Activated naive CD8-positive, alpha-beta T cell treated with anti-CD3 and anti-CD28 coated beads for 36 hours (primary cell): ENCODE measurements around the gene FAIM2. TPM values are rescaled to one million over a fixed set of nuclear protein-coding genes. Genes with fewer than 3 reads are reported as not detected.
A peak's percentile ranks its signal among the peaks of the same experiment; 100 is the strongest.

Experiments
- DNase-seq: peaks from one replicate; pipeline ENCODE4 v3.0.0; 2021
- H3K27ac Mint-ChIP-seq: one replicate; pipeline ENCODE4 v1.8.0; 2022; ENCODE audit warnings: mild to moderate bottlenecking, moderate library complexity, mixed read lengths
- H3K27me3 Mint-ChIP-seq: one replicate; pipeline ENCODE4 v1.8.0; 2022; ENCODE audit warnings: mild to moderate bottlenecking, mixed read lengths
- H3K36me3 Mint-ChIP-seq: one replicate; pipeline ENCODE4 v1.8.0; 2021; ENCODE audit warnings: mild to moderate bottlenecking, mixed read lengths
- H3K4me1 Mint-ChIP-seq: one replicate; pipeline ENCODE4 v1.8.0; 2021; ENCODE audit warnings: mixed read lengths
- H3K4me3 Mint-ChIP-seq: one replicate; pipeline ENCODE4 v1.8.0; 2022; ENCODE audit warnings: mild to moderate bottlenecking, moderate library complexity, mixed read lengths
- H3K9me3 Mint-ChIP-seq: one replicate; pipeline ENCODE4 v1.8.0; 2022; ENCODE audit warnings: mixed read lengths
- total RNA-seq, 2 experiments: library from RNA; stranded (reverse); gene quantifications; one replicate each; pipeline ENCODE4 v1.2.3, GENCODE V29; 2021

FAIM2 gene
- total RNA-seq, 2 experiments from 2014 or later = 0.08 to 0.60 TPM

GRCh38 chr12:49827401-49828099 lies 76.2 kb downstream of the FAIM2 start:
- Mint-ChIP-seq H3K27me3 (no peaks in the 10 kb centered on the region), H3K4me1 (peaks cover 36% of the 10 kb centered on the region), H3K36me3 (peaks cover 4% of the 10 kb centered on the region), H3K4me3 (peak overlapping the region; percentile 98), H3K9me3 (no peaks in the 10 kb centered on the region), H3K27ac (no peak overlapping the region)
- DNase-seq = peak; percentile 52

DNA sequence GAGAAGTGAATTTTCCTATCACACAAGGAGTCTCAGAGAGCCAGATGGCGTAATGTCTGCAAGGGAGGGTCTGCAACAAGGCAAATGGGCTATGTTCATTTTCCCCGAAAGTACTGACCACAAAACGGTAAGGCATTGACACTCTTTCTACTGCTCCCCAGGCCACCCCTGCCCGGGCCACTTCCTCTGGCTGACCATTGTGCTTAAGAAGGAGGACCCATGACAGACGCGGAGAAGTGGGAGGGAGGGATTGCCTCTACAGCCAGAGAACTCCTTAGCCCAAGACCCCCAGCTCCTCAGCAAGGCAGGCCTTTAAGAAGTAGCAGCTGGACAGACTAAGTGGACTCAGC lies 76.7 kb downstream of the FAIM2 start:
- peak overlapping the region; percentile 98 for H3K4me3 Mint-ChIP-seq
- H3K9me3 Mint-ChIP-seq = no peaks in the 10 kb centered on the region
- no peak overlapping the region for H3K27ac Mint-ChIP-seq
- no peak for DNase-seq
- H3K36me3 Mint-ChIP-seq = peaks cover 4% of the 10 kb centered on the region
- no peaks in the 10 kb centered on the region for H3K27me3 Mint-ChIP-seq
- H3K4me1 Mint-ChIP-seq = peaks cover 39% of the 10 kb centered on the region

DNA sequence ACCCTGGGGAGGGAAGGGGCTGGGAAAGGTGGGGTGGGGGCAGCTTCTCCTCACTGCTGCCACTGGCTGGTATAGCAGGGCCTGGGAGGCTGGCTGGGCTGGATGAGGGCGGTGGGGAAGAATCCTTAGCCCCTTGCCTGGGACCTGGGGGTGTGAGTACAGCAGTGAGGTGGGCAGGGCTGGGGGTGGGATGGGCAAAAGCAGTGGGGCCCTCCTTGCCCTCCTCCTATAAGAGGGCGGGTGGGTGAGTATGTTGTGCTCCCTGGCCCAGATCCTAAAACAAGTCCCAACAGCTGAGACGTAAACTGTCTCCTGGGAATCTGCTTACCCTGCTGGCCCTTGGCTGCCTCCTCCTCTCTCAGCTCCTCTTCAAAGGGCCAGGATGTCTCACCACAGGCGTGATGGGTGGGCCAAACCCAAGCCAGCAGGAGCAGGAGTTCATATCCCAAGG lies 77.7 kb downstream of the FAIM2 start:
- DNase-seq = no peak
- Mint-ChIP-seq H3K4me1 (peaks cover 47% of the 10 kb centered on the region), H3K4me3 (no peak overlapping the region), H3K9me3 (no peaks in the 10 kb centered on the region), H3K27ac (no peak overlapping the region), H3K27me3 (no peaks in the 10 kb centered on the region), H3K36me3 (peaks cover 4% of the 10 kb centered on the region)

DNA sequence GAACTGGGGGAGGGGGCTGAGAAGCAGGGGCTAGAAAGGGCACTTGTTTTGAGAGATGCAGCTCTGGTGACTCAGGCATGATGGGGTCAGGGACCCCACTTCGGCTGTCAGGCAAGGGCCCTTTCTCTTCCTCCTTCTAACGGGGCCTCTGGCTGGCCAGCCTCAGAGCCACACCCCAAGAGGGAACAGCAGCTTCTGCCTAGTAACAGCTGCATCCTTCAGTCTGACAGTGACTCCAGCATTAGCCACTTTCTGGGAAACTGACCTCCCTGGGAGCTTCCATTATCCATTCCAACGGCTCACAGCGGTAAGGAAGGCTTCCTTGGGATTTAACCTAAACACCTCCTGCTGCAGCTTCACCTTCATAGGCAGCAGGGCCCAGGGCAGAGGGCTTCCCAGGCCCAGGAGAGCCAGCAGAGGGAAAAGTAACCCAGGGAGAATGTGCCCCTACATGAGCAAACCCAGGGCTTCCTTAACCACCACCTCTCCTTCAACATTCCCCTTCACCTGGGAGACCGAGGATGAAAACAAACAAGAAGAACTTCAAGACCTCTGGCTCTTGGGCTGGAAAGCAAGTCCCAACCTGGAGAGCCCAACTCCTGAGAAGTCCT lies 78.2 kb downstream of the FAIM2 start:
- no peak overlapping the region for H3K27ac Mint-ChIP-seq
- no peaks in the 10 kb centered on the region for H3K9me3 Mint-ChIP-seq
- peaks cover 4% of the 10 kb centered on the region for H3K36me3 Mint-ChIP-seq
- H3K4me3 Mint-ChIP-seq = no peak overlapping the region
- peaks cover 49% of the 10 kb centered on the region for H3K4me1 Mint-ChIP-seq
- no peak for DNase-seq
- no peaks in the 10 kb centered on the region for H3K27me3 Mint-ChIP-seq

DNA sequence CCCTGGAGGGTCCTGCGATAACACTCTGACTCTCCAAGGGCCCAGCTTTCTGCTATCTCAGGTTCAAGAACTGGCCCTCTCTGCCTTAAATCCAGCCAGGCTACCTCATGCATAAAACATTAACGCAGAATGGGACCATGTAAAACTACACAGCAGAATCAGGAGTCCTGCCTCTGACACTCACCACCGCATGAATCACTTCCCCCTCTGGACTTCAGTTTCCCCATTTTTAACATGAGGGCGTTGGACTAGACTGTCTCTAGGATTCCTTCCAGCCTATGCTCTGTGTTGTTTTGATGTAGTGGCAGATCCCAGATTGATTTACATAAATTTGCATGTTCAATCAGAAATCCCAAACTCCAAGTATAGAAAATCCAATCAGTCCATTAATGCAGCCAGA lies 78.8 kb downstream of the FAIM2 start:
- no peak overlapping the region for H3K4me3 Mint-ChIP-seq
- no peaks in the 10 kb centered on the region for H3K9me3 Mint-ChIP-seq
- peaks cover 4% of the 10 kb centered on the region for H3K36me3 Mint-ChIP-seq
- no peak for DNase-seq
- H3K4me1 Mint-ChIP-seq = peaks cover 48% of the 10 kb centered on the region
- no peak overlapping the region for H3K27ac Mint-ChIP-seq
- no peaks in the 10 kb centered on the region for H3K27me3 Mint-ChIP-seq

- Mint-ChIP-seq H3K4me1 (peaks cover 52% of the 10 kb centered on the region), H3K27me3 (no peaks in the 10 kb centered on the region), H3K27ac (no peak overlapping the region), H3K36me3 (peaks cover 4% of the 10 kb centered on the region), H3K4me3 (no peak overlapping the region), H3K9me3 (no peaks in the 10 kb centered on the region)
- DNase-seq = no peak
These were observed 79.3 kb downstream of the FAIM2 start for GRCh38 chr12:49824416-49824815.

GRCh38 chr12:49823951-49824350 lies 79.7 kb downstream of the FAIM2 start:
- peaks cover 4% of the 10 kb centered on the region for H3K36me3 Mint-ChIP-seq
- H3K9me3 Mint-ChIP-seq = no peaks in the 10 kb centered on the region
- H3K4me1 Mint-ChIP-seq = peaks cover 47% of the 10 kb centered on the region
- no peak overlapping the region for H3K27ac Mint-ChIP-seq
- no peak overlapping the region for H3K4me3 Mint-ChIP-seq
- no peaks in the 10 kb centered on the region for H3K27me3 Mint-ChIP-seq
- no peak for DNase-seq

GRCh38 chr12:49823350-49823749 lies 80.3 kb downstream of the FAIM2 start:
- no peak for DNase-seq
- H3K4me1 Mint-ChIP-seq = peaks cover 42% of the 10 kb centered on the region
- H3K36me3 Mint-ChIP-seq = peaks cover 4% of the 10 kb centered on the region
- H3K27ac Mint-ChIP-seq = no peak overlapping the region
- H3K9me3 Mint-ChIP-seq = no peaks in the 10 kb centered on the region
- no peak overlapping the region for H3K4me3 Mint-ChIP-seq
- no peaks in the 10 kb centered on the region for H3K27me3 Mint-ChIP-seq

DNA sequence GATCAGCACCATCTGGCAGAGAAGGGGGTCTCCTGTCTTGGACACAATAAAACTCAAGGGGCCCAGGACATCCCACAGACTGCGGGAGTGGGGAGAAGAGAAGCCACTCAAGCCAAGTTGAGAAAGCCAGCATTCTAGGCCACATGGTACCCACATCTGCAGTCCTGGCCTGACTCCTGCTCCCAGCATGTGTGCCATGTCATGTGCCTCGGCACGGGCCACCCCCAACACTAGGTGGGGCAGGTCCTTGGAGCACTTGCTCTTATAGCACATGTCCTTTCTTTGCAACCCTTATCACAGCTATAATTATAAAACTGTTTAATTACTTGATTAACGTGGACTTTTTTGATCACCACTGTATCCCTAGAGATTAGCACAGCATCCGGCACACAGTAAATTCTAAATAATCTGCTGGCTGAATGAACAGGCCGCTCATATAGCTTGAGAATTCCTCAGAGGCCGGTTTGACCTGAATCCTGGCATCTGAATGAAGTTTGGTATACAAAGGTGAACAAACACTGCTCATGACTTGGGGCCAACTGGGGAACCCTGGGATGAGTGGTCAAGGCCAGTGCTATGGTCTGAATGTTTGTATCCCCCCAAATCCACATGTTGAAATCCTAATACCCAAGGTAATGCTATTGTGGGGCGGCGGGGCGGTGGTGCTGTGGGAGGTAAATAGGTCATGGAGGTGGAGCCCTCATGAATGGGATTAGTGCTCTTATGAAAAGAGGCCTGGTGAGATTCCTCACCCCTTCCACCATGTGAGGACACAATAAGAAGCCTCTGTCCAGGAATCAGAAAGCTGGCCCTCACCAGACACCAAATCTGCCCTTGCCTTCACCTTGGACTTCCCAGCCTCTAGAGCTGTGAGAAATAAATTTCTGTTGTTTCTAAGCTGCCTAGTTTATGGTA lies 82.1 kb downstream of the FAIM2 start:
- Mint-ChIP-seq H3K4me3 (peak overlapping the region; percentile 32), H3K27ac (peak overlapping the region; percentile 88), H3K27me3 (no peaks in the 10 kb centered on the region), H3K4me1 (peaks cover 37% of the 10 kb centered on the region), H3K36me3 (peaks cover 4% of the 10 kb centered on the region), H3K9me3 (no peaks in the 10 kb centered on the region)
- no peak for DNase-seq

GRCh38 chr12:49819786-49820185 lies 83.9 kb downstream of the FAIM2 start:
- Mint-ChIP-seq H3K36me3 (peaks cover 4% of the 10 kb centered on the region), H3K4me1 (peaks cover 30% of the 10 kb centered on the region), H3K4me3 (no peak overlapping the region), H3K27ac (no peak overlapping the region), H3K27me3 (no peaks in the 10 kb centered on the region), H3K9me3 (no peaks in the 10 kb centered on the region)
- no peak for DNase-seq

DNA sequence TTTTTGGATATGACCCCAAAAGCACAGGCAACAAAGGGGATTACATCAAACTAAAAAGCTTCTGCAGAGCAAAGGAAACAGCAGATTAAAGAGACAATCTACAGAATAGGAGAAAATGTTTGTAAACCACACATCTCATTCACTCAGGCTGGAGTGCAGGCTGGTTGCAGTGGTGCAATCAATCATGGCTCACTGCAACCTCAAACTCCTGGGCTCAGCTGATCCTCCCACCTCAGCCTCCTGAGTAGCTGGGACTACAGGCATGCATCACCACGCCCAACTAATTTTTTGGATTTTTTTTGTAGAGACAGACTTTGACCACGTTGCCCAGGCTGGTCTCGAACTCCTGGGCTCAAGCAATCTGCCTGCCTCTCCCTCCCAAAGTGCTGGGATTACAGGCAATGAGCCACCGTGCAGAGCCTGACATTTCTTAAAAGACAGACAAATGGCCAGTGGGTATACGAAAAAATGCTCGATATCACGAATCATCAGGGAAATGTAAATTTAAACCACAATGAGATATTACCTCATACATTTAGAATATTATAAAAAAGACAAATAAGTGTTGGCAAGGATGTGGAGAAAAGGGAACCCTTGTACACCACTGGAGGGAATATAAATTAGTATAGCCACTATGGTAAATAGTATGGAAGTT lies 85.3 kb downstream of the FAIM2 start:
- peak overlapping the region; percentile 64 for H3K27ac Mint-ChIP-seq
- DNase-seq = no peak
- H3K9me3 Mint-ChIP-seq = no peaks in the 10 kb centered on the region
- no peak overlapping the region for H3K4me3 Mint-ChIP-seq
- no peaks in the 10 kb centered on the region for H3K27me3 Mint-ChIP-seq
- H3K36me3 Mint-ChIP-seq = peaks cover 4% of the 10 kb centered on the region
- H3K4me1 Mint-ChIP-seq = peaks cover 29% of the 10 kb centered on the region

Other genes starting within 250 kb of the FAIM2 start
- 10 to 100 TPM; 20.3 to 22.3 TPM for gene FMNL3, start 196.5 kb downstream of the FAIM2 start, total RNA-seq
- 100 to 1,000 TPM; 400 to 410 TPM for gene TMBIM6, start 162.3 kb downstream of the FAIM2 start, total RNA-seq
- gene NCKAP5L, start 75.5 kb downstream of the FAIM2 start, total RNA-seq = 1 to 10 TPM; 7.9 to 8.9 TPM
- 1 to 10 TPM; 4.1 to 4.3 TPM for gene BCDIN3D, start 60.8 kb downstream of the FAIM2 start, total RNA-seq
- gene AQP2, start 46.8 kb upstream of the FAIM2 start, total RNA-seq = not detected
- not detected for gene AQP5, start 58.0 kb upstream of the FAIM2 start, total RNA-seq
- not detected for gene AQP6, start 69.0 kb upstream of the FAIM2 start, total RNA-seq
- 100 to 1,000 TPM; 111 to 119 TPM for gene RACGAP1, start 121.6 kb upstream of the FAIM2 start, total RNA-seq
- 10 to 100 TPM; 10.8 TPM for gene ASIC1, start 153.7 kb upstream of the FAIM2 start, total RNA-seq
- 10 to 100 TPM; 65.8 to 74.8 TPM for gene SMARCD1, start 181.4 kb upstream of the FAIM2 start, total RNA-seq
- gene GPD1, start 200.1 kb upstream of the FAIM2 start, total RNA-seq = under 1 TPM; 0.39 to 0.86 TPM
- gene COX14, start 208.3 kb upstream of the FAIM2 start, total RNA-seq = 10 to 100 TPM; 48.3 to 49.2 TPM